GM12873 (cell line): Measurements from ENCODE around the gene CRY1.

Experiments
- TF ChIP-seq, protein P1 (sequence below): IDR thresholded peaks from 2 replicates; pipeline ENCODE4 v1.5.1; 2012; ENCODE audit warnings: low read depth, mild to moderate bottlenecking, moderate library complexity, low read length, control low read depth; ENCODE audit not compliant: insufficient read depth; ENCODE audit errors: missing control alignments

CRY1 gene

DNA sequence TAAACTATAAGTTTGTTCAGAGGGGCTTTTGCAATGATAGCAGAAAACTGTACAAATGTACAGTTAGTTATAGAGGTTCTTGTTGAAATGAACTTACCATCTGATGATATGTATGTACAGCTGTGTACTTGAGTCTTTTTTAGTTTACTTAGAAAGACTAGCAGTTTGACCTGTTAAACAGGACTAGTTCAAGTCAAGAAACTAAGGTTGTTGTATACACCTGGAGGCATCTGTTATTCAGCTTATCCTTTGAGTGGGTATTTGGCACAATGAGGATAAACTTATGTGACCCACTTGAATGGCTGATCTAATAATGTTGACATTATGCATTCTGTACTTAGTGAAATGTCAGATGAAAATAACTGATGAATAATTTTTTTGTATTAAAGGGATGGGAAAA lies 119.8 kb downstream of the CRY1 start:
- TF ChIP-seq, protein P1, sequence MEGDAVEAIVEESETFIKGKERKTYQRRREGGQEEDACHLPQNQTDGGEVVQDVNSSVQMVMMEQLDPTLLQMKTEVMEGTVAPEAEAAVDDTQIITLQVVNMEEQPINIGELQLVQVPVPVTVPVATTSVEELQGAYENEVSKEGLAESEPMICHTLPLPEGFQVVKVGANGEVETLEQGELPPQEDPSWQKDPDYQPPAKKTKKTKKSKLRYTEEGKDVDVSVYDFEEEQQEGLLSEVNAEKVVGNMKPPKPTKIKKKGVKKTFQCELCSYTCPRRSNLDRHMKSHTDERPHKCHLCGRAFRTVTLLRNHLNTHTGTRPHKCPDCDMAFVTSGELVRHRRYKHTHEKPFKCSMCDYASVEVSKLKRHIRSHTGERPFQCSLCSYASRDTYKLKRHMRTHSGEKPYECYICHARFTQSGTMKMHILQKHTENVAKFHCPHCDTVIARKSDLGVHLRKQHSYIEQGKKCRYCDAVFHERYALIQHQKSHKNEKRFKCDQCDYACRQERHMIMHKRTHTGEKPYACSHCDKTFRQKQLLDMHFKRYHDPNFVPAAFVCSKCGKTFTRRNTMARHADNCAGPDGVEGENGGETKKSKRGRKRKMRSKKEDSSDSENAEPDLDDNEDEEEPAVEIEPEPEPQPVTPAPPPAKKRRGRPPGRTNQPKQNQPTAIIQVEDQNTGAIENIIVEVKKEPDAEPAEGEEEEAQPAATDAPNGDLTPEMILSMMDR, result no peak

DNA sequence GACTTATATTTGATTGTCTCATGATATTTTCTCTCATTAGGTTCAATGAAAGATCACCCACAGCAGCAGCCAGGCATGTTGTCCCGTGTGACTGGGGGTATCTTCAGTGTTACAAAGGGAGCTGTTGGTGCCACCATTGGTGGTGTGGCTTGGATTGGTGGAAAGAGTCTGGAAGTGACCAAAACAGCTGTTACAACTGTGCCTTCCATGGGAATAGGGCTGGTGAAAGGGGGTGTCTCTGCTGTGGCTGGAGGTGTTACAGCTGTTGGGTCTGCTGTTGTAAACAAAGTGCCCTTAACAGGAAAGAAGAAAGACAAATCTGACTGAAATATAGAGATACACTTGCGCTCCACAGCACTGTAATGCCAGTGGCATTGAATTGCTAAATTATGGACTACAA lies 122.3 kb downstream of the CRY1 start:
- TF ChIP-seq, protein P1, result no peak

DNA sequence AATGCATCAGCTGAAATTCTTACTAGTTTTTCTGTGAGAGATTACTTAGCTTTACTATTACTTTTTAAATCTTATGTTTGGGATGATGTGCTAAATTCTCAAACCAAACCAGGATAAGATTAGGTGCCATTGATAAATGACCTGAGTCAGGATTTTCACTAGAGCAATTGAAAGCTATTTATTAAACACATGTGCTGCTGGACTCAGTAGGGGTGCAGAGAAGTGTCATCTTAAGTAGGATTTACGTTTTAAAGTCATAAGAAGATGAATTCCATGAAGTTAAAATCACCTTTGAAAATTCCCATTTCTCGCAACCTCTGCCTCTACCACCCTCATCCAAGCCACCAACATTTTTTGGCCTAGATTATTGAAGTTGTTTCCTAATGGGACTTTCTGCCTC lies 128.8 kb downstream of the CRY1 start:
- TF ChIP-seq, protein P1, result no peak

DNA sequence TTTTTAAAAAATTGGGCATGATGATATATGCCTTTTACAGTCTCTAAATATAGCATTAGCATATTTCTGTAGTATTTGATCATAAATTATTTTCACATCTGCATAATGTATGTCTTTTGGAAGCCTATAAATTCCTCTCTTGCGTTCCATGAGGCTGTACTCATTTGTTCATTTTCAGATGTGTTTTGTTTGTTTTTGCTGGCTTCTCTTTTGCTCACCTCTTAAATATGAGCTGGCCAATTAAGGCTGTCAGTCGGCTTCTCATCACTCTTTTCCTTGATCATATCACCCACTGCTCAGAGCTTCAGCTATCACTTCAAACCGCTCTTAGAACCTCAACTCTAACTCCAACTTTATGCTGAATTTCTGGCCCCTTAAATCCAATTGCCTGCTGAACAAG lies 131.1 kb downstream of the CRY1 start:
- TF ChIP-seq, protein P1, result no peak

DNA sequence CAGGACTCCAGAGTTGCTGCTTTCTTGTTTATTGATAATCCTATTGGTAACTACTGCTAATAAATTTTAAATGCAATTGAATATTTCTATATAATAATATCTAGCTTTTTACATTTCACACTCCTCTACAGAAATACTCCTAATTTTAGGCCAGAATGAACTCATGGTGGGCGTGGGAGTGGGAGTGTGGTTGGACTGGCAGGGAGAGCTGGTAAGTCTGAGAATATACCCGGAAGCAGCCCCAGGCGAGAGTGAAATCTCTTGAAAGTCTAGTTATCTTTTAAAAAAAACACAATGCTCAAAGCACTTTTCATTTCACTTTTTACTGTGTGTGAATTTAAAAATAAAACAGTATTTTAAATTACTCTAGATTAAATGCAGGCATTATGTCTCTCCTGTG lies 132.9 kb downstream of the CRY1 start:
- TF ChIP-seq, protein P1, result no peak

DNA sequence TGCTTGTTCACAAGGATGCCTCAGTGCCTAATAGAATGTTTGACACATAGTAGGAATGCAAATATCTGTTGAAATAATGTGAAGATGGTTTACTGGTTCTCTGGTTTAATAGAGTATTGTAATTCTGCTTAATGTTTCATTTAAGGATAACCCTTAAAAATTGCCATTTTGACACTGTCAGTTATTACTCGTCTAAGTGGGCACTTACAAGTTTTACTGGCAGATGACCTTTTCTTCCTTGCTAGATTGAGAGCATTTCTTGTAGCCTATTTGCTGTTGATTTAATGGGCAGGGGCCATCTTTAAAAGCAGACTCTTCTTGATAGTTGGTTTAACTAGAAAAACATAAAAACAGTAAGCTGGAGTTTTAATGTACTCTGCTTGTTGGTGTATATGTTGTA lies 135.8 kb downstream of the CRY1 start:
- TF ChIP-seq, protein P1, result no peak

DNA sequence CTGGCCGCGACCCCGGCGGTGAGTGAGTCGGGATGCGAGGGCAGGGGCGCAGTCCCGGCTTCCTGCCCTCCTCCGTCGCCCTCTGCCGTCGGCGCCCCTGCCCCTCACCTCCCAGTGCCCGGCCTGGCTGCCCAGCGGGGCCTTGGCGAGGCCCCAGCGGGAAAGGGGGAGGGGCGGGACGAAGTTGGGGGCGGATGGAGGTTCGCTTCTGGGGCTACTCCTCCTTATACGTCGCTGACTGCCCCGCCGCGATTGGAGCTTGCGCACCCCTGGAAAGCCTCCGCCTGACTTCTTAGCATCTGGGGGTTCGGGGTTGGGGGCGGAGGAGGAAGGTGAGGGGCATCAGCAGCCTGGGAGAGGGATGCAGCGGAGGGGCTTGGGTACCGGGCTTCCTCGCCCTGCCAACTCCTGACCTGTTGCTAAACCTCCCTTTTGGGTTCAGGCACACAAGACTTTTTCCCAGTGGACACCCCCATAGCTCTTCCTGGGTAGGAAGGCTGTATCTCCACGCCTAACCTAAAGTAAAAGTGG lies 137.2 kb downstream of the CRY1 start:
- TF ChIP-seq, protein P1, result no peak
